ENCODE data around the gene FYB1.
"Not testable (repeated sequence)": the region's sequence is repeated elsewhere in the genome, so short reads cannot be mapped to it uniquely, and the experiment has no call there.

The FYB1 gene

GRCh38 chr5:39226100-39226451 lies 6.7 kb upstream of the FYB1 start:
- DNase-seq (ENCODE audit: low spot score) = no peak

GRCh38 chr5:39225405-39226099 lies 6.2 kb upstream of the FYB1 start:
- no peak for DNase-seq (ENCODE audit: low spot score)

GRCh38 chr5:39224196-39224761 lies 4.9 kb upstream of the FYB1 start:
- no peak for DNase-seq (ENCODE audit: low spot score)

GRCh38 chr5:39223565-39224156 lies 4.3 kb upstream of the FYB1 start:
- no peak for DNase-seq (ENCODE audit: low spot score)

DNA sequence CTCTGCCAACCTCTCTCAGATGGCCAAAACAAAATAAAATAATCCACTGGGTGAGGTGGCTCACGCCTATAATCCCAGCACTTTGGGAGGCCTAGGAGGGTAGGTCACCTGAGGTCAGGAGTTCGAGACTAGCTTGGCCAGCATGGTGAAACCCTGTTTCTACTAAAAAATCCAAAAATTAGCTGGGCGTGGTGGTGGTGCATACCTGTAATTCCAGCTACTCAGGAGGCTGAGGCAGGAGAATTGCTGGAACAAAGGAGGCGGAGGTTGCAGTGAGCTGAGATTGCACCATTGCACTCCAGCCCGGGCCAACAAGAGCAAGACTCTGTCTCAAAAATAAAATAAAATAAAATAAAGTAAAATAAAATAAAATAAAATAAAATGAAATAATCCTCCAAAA lies 2.3 kb upstream of the FYB1 start:
- not testable (repeated sequence) for DNase-seq (ENCODE audit: low spot score)

GRCh38 chr5:39220280-39221030 lies 1.1 kb upstream of the FYB1 start:
- DNase-seq (ENCODE audit: low spot score) = no peak

DNA sequence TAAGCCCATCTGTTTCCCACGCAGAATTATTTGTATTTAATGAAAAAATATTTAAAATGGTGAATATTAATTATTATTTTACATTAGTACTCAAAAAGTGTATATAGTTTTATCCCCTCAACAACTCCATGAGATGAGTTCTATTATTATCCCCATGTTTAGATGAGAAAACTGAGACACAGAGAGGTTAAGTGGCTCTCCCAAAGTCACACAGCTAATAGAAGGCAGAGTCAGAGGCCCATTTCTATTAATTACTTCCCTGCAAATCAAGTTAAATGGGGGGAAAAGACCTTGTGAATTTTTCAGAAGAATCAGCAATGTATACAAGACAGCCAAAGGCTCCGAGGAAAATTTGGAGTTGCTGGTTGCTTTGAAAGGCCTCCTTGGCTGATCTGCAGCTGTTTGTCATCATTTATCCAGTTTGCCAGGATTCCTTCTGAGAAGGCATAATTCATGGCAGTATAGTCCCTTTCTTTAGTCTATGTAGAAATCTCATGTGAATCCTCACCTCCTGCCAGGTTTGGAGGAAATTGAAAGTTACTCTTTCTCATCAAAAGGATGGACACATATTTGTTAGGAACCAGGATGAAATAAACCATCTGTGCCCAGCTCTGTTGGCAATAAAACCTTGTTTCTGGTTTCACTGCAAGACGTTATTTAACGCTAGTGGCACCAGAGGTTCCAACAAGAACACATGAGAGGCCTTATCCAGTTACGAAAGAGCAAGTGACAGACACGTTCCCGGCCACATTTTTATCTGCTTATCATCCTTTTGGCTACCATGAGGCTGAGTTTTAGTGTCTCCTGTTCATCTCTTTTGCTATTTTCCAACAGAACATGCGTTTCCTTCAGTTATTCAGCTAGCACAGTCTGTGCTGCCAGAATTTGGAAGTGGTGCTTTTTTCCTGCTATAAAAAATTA lies 621 bp downstream of the FYB1 start:
- DNase-seq (ENCODE audit: low spot score) = no peak

- peak; percentile 55 for DNase-seq (ENCODE audit: low spot score)
Measured at GRCh38 chr5:39217365-39218281, 1.7 kb downstream of the FYB1 start.

DNA sequence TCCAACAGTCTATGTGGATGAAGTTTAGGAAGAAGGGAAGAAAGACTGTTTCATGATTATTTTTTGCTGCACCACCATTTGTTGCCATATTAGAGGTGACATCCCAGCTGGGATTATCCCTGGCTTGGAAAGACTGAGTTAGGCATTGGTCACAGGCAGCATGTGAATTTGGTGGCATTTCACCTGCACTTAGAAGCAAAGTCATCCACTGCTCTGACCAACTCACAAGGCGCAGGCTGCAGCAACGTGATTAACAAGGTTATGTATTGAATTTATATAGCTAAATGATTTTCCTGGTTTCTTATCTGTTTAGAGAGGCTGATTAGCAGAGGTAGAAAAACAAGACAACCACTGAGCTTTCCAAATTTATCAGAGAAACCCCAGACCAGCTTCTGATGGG lies 2.7 kb downstream of the FYB1 start:
- no peak for DNase-seq (ENCODE audit: low spot score)

DNA sequence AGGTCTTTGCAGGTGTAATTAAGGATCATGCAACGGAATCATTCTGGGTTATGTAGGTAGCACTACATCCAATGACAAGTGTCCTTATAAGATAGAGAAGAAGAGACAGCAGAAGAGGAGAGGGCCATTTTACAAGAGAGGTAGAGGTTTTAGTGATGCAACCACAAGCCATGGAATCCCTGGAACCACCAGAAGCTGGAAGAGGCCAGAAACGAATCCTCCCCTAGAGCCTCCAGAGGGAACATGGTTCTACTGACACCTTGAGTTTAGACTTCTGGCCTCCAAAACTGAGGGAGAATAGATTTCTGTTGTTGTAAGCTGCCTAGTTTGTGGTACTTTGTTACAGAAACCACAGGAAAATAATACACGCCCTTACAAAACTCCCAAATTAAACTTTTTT lies 3.5 kb downstream of the FYB1 start:
- no peak for DNase-seq (ENCODE audit: low spot score)

DNA sequence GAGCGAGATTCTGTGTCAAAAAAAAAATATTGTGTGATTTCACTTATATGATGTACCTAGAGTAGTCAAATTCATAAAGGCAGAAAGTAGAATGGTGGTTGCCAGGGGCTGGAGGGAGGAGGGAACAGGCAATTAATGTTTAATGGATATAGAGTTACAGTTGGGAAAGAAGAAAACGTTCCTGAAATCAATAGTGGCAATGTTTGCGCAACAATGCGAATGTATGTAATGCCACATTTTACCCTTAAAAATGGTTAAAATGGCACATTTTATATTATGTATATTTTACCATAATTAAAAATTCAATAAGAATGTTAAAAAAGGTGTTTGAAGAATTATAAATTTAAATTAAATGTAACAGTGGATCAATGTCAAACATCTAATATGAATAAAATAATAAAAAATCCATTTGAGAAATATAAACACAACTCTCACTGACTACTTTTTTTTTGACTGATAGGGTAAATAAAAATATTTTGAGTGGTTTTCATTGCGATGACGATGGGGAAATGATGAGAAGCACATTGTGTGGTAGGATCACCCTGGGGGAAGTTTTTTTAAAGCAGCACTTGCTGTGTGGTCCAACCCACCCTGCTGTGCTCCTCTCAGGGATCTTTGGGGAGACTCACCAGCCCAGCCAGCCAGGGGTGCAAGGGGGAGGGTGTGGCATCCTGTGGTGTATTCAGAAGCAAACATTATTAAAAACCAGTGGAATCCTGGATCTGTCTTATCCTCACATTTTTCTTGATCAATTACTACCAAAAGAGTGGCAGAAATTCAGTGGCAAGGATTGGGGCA lies 4.3 kb downstream of the FYB1 start:
- DNase-seq (ENCODE audit: low spot score) = no peak

GRCh38 chr5:39213447-39214207 lies 5.7 kb downstream of the FYB1 start:
- DNase-seq (ENCODE audit: low spot score) = no peak

DNA sequence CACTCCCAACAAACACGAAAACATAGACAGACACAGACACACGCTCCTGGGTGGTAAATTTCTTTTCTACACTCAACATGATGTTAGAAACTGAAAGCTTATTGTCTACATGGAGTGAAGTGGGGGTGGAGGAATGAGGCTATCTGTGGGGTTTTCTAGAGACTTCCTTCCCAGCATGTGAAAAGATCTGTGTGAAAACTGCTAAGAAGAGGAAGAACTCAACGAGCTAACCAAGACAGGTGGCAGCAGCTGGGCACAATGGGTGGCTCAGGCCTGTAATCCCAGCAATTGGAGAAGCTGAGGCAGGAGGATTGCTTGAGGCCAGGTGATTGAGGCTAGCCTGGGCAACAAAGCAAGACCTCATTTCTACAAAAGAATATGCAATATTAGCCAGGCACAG lies 7.6 kb downstream of the FYB1 start:
- no peak for DNase-seq (ENCODE audit: low spot score)

DNA sequence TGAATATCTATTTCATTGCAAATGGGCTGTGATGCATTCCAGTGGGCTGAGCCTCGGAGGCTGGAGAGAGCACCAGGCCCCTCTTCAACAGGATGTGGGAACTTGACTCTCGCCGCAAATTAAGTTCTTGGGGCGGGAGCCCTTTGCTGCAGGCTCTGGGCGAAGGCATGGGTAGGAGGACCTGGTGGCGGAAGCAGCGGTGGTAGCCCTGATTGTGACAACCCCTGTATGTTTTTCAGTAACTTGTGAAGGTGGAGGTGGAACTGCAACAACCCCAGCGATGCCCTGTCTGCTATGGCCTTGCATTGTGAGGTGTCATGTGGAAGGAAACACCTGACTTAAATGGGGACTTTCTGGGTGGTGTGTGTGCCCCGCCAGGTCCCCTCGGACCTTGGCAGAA lies 9.4 kb downstream of the FYB1 start:
- no peak for DNase-seq (ENCODE audit: low spot score)

DNA sequence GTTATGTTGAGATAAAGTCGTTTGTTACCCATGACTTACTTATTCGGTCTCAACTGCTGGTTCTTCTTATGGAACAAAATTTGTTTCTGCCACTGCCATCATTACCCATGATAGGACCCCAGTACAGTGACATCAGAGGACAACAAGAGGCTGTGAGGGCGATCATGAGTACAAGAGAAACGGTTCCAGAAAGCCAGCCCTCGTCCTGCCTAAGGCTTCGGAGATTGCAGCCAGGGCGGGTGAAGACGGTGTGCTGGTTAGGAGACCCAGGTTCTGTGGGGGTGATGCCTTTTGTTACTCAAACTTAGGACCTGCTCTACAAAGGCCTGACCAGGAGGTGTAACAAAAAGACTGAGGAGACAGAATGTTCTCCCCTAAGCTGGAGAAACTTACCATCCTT lies 10.9 kb downstream of the FYB1 start:
- DNase-seq (ENCODE audit: low spot score) = no peak

DNA sequence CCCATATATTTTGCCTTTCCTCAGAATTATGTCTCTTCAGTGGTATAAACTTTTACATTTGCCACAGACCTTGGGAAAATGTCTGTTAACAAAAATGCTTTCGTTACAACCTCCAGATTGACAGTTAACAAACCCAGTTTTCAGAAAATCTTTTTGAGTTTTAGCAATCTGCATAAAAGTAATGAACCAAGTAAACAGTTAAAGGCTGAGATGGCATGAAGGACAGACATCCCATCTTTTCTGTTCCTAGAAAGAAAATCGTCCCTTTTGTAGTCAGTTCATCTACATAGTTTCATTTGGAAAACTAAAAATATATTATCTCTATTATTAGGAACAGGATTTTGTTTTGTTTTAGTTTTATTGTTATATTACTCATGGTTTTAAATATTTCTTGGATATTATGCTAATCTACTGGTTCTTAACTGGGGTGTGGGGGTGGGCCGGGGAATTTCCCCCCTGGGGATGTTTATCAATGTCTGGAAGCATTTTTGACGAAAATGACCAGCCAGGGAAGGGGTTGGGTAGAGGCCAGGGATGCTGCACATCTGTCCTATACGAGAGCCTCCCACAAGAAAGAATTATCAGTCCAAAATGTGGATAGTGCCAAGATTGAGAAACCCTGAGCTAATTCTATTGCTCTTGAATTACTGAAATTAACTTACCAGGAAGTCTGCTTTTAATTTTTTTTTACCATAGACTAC lies 11.9 kb downstream of the FYB1 start:
- no peak for DNase-seq (ENCODE audit: low spot score)

DNA sequence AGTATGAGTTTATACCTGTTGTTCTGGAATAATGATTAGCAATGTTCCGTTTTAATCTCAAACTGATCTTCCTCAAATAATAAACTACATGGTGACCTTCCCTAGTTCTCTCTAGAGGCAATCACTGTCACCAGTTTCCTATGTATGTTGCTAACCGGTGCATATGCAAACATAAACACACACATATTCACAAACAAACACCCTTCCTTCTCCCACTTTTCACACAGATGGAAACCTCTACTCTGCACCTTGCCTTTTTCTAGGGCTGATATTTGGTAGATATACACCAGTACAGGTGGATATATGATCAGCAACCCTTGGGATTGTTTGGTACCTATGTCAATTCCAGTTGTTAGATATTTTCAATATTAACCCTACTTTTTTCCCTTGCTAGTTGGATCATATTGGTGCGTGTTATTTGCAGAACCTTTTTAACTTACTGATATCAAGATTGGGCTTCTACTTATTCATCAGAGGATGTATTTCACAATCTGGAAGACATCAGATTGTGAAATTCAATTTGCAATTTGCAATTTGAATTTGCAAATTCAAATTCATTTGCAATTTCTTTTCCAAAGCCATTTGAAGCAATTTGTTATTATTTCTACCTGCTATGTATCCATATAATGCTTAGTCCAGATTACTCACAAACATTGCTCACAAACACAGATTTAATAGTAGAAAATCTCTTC lies 12.6 kb downstream of the FYB1 start:
- DNase-seq (ENCODE audit: low spot score) = no peak

DNA sequence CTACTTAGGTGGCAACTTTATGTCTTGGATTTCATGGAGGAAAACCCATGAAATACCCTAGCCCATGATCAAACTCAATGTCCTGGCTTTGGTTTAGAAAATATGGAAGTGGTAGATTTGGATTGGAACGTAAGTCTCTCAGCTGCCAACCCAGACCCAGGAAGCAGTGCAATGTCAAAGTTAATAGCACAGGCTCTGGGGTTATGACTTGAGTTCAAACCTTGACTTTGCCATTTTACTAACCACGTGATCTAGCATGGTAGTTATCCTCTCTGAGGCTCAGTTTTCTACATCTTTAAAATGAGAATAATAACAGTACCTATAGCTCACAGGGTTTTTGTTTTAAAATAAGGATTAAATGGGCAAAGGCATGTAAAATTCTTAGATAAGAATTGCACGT lies 13.8 kb downstream of the FYB1 start:
- DNase-seq (ENCODE audit: low spot score) = no peak

Data from germinal center (tissue), 1 donor.